Immature natural killer cell (primary cell): ENCODE results near the gene KLF2. TPM values are rescaled to one million over a fixed set of nuclear protein-coding genes. Genes with fewer than 3 reads are reported as not detected.
A peak's percentile ranks its signal among the peaks of the same experiment; 100 is the strongest.
"Not testable (repeated sequence)": the region's sequence is repeated elsewhere in the genome, so short reads cannot be mapped to it uniquely, and the experiment has no call there.

Experiments
- DNase-seq, 3 donors: peaks; one replicate each; pipeline ENCODE4 v3.0.0; 2022; ENCODE audit warnings: mixed read lengths in 1 of 3
- H3K27ac Mint-ChIP-seq, 6 donors: one replicate each; pipeline ENCODE4 v1.8.0; 2020; ENCODE audit warnings: mixed read lengths in 6 of 6, mild to moderate bottlenecking in 5 of 6, inconsistent platforms in 4 of 6, moderate library complexity in 3 of 6
- H3K27me3 Mint-ChIP-seq, 3 donors: one replicate each; pipeline ENCODE4 v1.8.0; 2020 to 2021; ENCODE audit warnings: low read depth in 3 of 3, mild to moderate bottlenecking in 3 of 3, mixed read lengths in 3 of 3, moderate library complexity in 3 of 3, inconsistent platforms in 1 of 3
- H3K36me3 Mint-ChIP-seq, 3 donors: one replicate each; pipeline ENCODE4 v1.8.0; 2020; ENCODE audit warnings: mixed read lengths in 3 of 3, inconsistent platforms in 2 of 3, mild to moderate bottlenecking in 2 of 3
- H3K4me1 Mint-ChIP-seq, 2 donors: one replicate each; pipeline ENCODE4 v1.8.0; 2020; ENCODE audit warnings: inconsistent platforms in 2 of 2, mild to moderate bottlenecking in 2 of 2, mixed read lengths in 2 of 2, moderate library complexity in 1 of 2
- H3K4me3 Mint-ChIP-seq, 5 donors: one replicate each; pipeline ENCODE4 v1.8.0; 2020; ENCODE audit warnings: mild to moderate bottlenecking in 5 of 5, mixed read lengths in 5 of 5, inconsistent platforms in 3 of 5, moderate library complexity in 3 of 5
- H3K9me3 Mint-ChIP-seq, 6 donors: one replicate each; pipeline ENCODE4 v1.8.0; 2020; ENCODE audit warnings: mild to moderate bottlenecking in 6 of 6, mixed read lengths in 6 of 6, inconsistent platforms in 4 of 6, moderate library complexity in 3 of 6
- polyA plus RNA-seq, 3 donors: library from polyadenylated mRNA; unstranded; fragments of 300-500 nt; fragmentation: Illumina TruSeq; gene quantifications; one replicate each; pipeline ENCODE4 v1.2.3, GENCODE V29; 2021

The KLF2 gene
- 100 to 1,000 TPM in 1 of 3 donors, 10 to 100 TPM in 2; 55.0 to 102 (median 91.0) TPM for polyA plus RNA-seq

DNA sequence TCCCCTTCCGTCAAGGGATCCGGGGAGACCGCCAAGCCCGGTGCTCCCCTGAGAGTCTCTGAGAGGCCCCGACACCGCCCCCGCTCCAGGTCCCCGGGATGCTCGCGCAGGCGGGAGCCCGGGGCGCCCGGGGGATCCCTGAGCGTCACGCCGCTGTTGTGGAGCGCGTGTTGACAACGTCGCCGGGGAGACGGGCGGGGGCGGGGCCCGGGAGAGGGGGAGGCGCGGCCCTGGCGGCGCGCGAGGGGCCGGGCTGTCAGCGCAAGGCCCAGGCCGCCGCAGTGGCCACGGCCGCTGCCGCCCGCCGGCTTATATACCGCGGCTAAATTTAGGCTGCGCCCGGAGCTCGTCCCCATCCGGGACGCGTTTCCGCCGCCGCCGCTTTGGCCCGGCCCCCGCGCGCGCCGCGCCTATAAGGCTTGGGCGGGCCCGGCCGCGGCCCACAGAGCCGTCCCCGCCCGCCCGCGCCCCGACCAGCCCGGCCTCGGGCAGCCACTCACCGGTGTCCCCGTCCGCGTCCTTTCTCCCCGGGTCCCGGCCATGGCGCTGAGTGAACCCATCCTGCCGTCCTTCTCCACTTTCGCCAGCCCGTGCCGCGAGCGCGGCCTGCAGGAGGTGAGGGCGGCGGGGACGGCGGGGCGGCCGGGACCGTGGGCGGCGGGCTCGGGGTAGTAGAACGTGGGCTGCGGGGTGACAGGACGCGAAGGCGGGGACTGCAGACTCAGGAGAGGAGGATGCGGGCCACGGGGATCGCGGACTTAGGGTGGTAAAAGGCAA, at the start of gene KLF2:
Gene KLF2 (plus strand): TSS at position 443 of the 777 bp plus-strand sequence. CDS start 98 bp downstream, at position 541.
- Mint-ChIP-seq H3K36me3 (peaks cover 35 to 38% (median 38%) of the 10 kb centered on the region in 3 donors), H3K27ac (peak within 1 kb of the TSS; percentile 91 to 99 (median 96)), H3K9me3 (peaks cover 0 to 9% (median 1%) of the 10 kb centered on the region in 6 donors), H3K27me3 (peaks cover 47 to 66% (median 49%) of the 10 kb centered on the region in 3 donors), H3K4me1 (peaks cover 23 to 28% of the 10 kb centered on the region in 2 donors), H3K4me3 (peak within 1 kb of the TSS; percentile 74 to 82 (median 79))
- peak; percentile 96 to 98 (median 98) for DNase-seq

DNA sequence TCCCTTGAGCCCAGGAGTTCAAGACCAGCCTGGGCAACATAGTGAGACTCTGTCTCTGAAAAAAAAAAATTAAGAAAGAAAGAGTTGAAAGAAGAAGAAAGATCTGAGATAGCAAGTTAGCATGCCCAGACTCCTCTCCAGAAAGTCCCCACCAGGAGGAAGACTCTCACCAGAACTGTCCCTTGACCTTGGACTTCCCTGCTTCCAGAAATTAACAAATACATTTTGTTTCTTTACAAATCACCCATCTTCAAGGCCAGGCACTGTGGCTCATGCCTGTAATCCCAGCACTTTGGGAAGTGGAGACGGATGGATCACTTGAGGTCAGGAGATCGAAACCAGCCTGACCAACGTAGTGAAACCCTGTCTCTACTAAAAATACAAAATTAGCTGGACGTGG, 44.3 kb upstream of the KLF2 start:
- Mint-ChIP-seq H3K27me3 (peaks cover 3 to 4% (median 4%) of the 10 kb centered on the region in 3 donors), H3K36me3 (no peaks in the 10 kb centered on the region), H3K4me1 (peaks cover 8 to 9% of the 10 kb centered on the region in 2 donors), H3K27ac (peak overlapping the region in 1 of 6 donors; percentile 77), H3K4me3 (no peak overlapping the region), H3K9me3 (peaks cover 0 to 2% (median 0%) of the 10 kb centered on the region in 6 donors)
- no peak for DNase-seq

DNA sequence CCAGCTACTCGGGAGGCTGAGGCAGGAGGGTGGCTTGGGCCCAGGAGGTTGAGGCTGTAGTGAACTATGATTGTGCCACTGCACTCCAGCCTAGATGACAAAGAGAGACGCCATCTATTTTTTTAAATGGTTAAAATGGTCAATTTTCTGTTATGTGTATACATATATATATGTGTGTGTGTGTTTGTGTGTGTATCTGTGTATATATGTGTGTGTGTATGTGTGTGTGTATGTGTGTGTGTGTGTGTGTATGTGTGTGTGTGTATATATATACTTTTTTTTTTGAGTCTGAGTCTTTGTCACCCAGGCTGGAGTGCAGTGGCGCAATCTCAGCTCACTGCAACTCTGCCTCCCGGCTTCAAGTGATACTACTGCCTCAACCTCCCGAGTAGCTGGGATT, 42.9 kb upstream of the KLF2 start:
- Mint-ChIP-seq H3K27ac (no peak overlapping the region), H3K4me3 (no peak overlapping the region), H3K36me3 (no peaks in the 10 kb centered on the region), H3K4me1 (peaks cover 8 to 9% of the 10 kb centered on the region in 2 donors), H3K27me3 (peaks cover 0 to 6% (median 5%) of the 10 kb centered on the region in 3 donors), H3K9me3 (peaks cover 0 to 2% (median 0%) of the 10 kb centered on the region in 6 donors)
- no peak for DNase-seq

DNA sequence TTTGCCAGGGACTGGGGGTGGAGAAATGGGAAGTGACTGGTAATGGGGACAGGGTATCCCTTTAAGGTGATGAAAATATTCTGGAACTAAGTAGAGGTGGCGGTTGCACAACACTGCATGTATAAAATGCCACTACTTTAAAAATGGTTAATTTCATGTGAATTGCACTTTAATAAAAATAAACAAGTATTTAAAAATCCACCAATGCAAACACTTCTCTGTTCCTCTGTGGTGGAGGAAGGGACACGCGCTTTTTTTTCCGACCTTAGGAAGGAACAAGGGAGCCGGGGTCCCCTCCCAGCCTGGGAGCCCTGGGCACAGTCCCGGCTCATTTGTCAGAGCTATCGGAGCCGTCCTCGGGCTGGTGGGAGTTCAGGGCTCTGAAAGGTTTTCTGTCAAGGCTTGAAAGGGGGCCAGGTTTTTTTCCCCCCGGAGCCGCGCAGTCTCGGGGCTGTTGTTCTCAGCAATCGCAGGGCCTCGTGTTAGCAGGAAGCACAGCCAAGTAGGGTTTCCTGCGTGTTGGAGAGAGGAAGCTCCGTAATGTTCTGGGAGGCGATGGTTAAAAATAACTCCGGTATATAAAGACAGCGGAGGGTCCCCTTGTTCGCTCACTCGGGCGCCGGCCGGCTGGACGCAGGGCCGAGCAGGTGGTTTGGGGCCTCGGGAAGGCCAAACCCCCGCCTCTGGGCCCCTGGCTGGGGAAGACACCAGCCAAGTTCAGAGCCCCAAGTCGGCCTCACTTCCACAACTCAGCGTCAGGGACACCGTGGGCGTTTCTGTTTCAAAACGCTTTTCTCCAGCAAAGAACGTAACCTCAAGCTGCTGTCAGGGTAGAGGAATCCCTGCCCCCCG, 41.2 kb upstream of the KLF2 start:
- peaks cover 8 to 9% of the 10 kb centered on the region in 2 donors for H3K4me1 Mint-ChIP-seq
- no peak for DNase-seq
- no peaks in the 10 kb centered on the region for H3K36me3 Mint-ChIP-seq
- peaks cover 0 to 2% (median 0%) of the 10 kb centered on the region in 6 donors for H3K9me3 Mint-ChIP-seq
- H3K27ac Mint-ChIP-seq, result peak overlapping the region in 2 of 6 donors; percentile 43 to 45
- H3K27me3 Mint-ChIP-seq, result peaks cover 2 to 8% (median 7%) of the 10 kb centered on the region in 3 donors
- H3K4me3 Mint-ChIP-seq, result peak overlapping the region in 3 of 5 donors; percentile 10 to 39 (median 33)

DNA sequence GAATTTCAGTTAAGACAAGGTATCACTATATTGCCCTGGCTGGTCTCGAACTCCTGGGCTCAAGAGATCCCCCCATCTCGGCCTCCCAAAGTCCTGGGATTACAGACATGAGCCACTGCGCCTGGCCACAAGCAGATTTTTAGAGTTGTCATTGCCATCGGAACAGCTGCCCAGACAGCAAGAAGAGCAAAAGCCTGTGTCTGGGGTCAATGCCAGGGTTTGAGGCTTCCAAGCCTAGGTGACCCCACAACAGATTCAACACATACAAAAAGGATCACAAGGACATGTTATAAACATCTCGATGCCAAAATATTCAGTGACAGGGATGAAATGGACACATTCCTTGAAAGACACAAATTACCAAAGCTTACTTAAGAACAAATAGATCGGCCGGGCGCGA, 40.1 kb upstream of the KLF2 start:
- peaks cover 2 to 8% (median 8%) of the 10 kb centered on the region in 3 donors for H3K27me3 Mint-ChIP-seq
- peaks cover 8 to 9% of the 10 kb centered on the region in 2 donors for H3K4me1 Mint-ChIP-seq
- H3K4me3 Mint-ChIP-seq, result no peak overlapping the region
- H3K36me3 Mint-ChIP-seq, result no peaks in the 10 kb centered on the region
- no peak for DNase-seq
- peaks cover 0 to 5% (median 0%) of the 10 kb centered on the region in 6 donors for H3K9me3 Mint-ChIP-seq
- no peak overlapping the region for H3K27ac Mint-ChIP-seq

DNA sequence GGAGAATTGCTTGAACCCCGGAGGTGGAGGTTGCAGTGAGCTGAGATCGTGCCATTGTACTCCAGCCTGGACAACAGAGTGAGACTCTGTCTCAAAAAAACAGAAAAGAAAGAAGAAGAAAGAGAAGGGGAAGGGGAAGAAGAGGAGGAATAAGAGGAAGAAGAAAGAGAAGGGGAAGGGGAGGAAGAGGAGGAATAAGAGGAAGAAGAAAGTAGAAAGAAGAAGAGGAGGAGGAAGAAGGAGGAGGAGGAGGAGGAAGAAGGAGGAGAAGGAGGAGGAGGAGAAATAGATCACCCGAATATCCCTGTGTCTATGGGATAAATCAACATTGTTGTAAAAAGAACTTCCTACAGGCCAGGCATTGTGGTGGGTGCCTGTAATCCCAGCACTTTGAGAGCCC, 39.5 kb upstream of the KLF2 start:
- not testable (repeated sequence) for H3K4me3 Mint-ChIP-seq, H3K27ac Mint-ChIP-seq

DNA sequence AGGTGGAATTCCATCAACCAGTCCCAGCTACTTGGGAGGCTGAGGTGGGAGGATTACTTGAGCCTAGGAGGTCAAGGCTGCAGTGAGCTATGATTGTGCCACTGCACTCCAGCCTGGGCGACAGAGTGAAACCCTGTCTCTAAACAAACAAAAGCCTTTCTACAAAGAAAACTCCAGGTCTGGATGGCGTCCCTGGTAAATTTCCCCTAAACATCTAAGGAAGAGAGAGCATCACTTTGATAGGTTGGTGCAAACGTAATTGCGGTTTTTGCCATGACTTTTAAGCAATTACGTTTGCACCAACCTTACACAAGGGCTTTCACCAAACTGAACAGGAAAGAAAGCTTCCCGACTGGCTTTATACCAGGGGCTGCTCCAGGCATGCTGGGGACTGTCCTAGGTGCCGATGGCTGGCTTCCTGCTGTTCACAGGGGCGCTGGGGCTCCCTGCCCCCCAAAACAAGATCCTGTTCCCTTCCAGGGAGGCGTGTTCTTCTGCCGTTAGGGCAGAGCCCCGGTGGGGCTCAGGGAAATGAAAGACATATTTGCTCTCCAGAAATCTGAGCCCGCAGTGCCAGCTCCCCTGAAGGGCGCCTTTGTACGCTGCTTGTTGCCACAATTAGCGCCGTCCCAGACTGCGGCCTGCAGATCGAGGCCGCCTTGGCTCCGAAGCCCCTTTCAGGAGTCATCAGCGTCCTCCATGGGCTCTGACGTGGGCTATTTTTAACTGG, 38.7 kb upstream of the KLF2 start:
- H3K4me3 Mint-ChIP-seq, result no peak overlapping the region
- H3K36me3 Mint-ChIP-seq, result no peaks in the 10 kb centered on the region
- DNase-seq, result no peak
- H3K27me3 Mint-ChIP-seq, result peaks cover 2 to 12% (median 6%) of the 10 kb centered on the region in 3 donors
- peaks cover 0 to 5% (median 0%) of the 10 kb centered on the region in 6 donors for H3K9me3 Mint-ChIP-seq
- peaks cover 8 to 9% of the 10 kb centered on the region in 2 donors for H3K4me1 Mint-ChIP-seq
- H3K27ac Mint-ChIP-seq, result no peak overlapping the region

More for the DNA sequence above, 39.5 kb upstream of the KLF2 start:
- H3K4me1 Mint-ChIP-seq, H3K36me3 Mint-ChIP-seq, DNase-seq, H3K9me3 Mint-ChIP-seq, H3K27me3 Mint-ChIP-seq: not testable (repeated sequence)

DNA sequence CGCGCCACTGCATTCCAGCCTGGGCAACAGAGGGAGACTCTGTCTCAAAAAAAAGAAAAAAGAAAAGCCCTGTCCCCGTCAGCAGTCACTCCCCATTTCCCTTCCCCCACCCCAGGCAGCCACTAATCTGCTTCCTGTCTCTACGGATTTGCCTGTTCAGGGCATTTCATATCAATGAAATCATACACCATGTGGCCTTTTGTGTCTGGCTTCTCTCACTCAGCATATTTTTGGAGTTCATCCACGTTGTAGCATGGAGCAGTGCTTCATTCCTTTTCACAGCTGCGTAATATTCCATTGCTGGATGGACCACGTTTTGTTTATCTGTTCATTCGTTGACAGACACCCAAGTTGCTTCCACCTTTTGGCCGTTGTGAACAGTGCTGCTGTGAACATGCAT, 36.1 kb upstream of the KLF2 start:
- H3K27me3 Mint-ChIP-seq, result peaks cover 2 to 8% (median 6%) of the 10 kb centered on the region in 3 donors
- H3K36me3 Mint-ChIP-seq, result no peaks in the 10 kb centered on the region
- no peak overlapping the region for H3K4me3 Mint-ChIP-seq
- no peak overlapping the region for H3K27ac Mint-ChIP-seq
- H3K4me1 Mint-ChIP-seq, result peaks cover under 1 to 4% of the 10 kb centered on the region in 2 donors
- DNase-seq, result no peak
- H3K9me3 Mint-ChIP-seq, result peaks cover 0 to 5% (median 0%) of the 10 kb centered on the region in 6 donors

DNA sequence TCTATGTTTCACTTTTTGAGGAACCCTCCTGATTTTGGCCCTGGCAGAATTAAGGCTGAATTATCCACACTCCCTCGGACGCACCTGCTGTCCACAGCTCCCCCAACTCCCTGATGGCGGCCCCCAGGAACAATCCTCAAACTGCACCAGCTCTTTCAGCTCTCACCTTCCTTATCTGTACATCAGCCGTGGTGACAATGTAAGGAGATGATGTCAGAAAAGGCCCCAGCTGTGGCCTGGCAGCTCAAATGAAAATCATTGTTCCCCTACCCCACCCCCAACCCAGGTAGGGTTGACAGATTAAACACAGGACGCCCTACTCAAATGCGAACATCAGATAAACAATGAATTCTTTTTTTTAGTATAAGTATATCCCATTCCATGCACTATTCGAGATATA, 35.0 kb upstream of the KLF2 start:
- Mint-ChIP-seq H3K9me3 (peaks cover 0 to 4% (median 0%) of the 10 kb centered on the region in 6 donors), H3K4me3 (no peak overlapping the region), H3K36me3 (no peaks in the 10 kb centered on the region), H3K4me1 (no peaks in the 10 kb centered on the region), H3K27me3 (peaks cover 2 to 8% (median 6%) of the 10 kb centered on the region in 3 donors), H3K27ac (no peak overlapping the region)
- no peak for DNase-seq

DNA sequence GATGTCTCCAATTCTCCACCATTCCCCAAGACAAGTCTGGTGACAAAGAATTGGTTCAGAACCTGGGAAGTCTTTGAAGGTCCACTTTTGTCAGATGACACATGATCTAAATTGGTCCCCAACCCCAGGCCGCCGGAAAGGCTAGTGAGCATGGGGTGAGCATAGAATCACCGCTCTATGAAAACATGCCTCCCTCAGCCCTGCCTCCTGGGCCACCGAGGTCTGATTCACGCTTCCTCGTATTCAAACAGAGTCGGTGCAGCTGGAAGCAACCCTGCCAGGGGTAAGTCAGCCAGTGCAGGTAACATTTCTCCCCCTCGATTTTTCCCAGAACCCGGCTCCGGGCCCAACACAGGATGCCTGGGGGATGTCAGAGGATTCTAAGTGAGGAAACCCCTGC, 33.9 kb upstream of the KLF2 start:
- DNase-seq, result no peak
- Mint-ChIP-seq H3K36me3 (no peaks in the 10 kb centered on the region), H3K4me1 (no peaks in the 10 kb centered on the region), H3K4me3 (no peak overlapping the region), H3K27ac (no peak overlapping the region), H3K27me3 (peaks cover 2 to 8% (median 6%) of the 10 kb centered on the region in 3 donors), H3K9me3 (peaks cover 0 to 3% (median 0%) of the 10 kb centered on the region in 6 donors)

DNA sequence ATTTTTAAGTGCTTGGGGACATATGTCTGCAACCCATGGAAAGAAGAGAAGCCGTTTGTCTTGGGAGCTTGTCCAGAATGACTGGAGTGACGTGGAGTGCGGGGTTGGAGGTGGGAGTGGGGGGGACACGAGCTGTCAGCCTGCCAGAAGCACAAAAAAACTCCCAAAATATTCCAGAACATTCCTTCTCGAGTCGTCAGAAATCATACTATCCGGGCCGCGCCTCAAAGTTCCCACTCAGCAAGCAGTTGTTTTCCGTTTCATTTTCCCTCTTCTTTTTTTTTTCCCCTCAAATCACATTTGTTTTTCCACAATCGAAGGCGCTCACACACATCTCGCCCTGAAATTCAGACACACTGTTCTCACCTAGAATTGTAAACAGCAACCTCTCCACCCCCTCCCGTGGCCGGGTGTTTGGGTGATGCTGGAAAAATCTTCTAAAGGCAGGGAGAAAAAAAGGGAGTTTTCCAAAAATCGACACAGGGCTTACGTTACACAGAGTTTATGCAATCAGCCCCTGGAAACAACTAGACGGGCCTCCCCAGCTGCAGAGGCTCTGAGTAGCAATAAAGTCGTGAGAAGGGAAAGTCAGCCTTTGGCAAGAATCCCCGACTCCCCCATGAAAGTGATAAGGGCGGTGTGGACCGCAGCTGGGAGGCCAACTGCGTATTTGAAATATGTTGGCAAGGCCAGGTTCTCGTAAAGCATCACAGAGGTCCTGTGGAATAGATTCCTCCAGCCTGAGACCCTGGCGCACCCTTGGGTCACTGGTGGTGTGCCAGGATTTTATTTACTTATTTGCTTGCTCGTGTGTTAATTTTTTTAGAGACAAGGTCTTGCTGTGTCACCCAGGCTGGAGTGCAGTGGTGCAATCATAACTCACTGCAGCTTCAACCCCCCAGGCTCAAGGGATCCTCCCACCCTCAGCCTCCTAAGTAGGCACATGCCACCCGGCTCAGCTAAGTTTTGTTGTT, 31.2 kb upstream of the KLF2 start:
- H3K4me1 Mint-ChIP-seq, result peaks cover 0 to 6% of the 10 kb centered on the region in 2 donors
- peaks cover 0 to 4% (median 0%) of the 10 kb centered on the region in 3 donors for H3K27me3 Mint-ChIP-seq
- no peak overlapping the region for H3K4me3 Mint-ChIP-seq
- H3K36me3 Mint-ChIP-seq, result no peaks in the 10 kb centered on the region
- peaks cover 0 to 3% (median 0%) of the 10 kb centered on the region in 6 donors for H3K9me3 Mint-ChIP-seq
- no peak for DNase-seq
- H3K27ac Mint-ChIP-seq, result no peak overlapping the region

DNA sequence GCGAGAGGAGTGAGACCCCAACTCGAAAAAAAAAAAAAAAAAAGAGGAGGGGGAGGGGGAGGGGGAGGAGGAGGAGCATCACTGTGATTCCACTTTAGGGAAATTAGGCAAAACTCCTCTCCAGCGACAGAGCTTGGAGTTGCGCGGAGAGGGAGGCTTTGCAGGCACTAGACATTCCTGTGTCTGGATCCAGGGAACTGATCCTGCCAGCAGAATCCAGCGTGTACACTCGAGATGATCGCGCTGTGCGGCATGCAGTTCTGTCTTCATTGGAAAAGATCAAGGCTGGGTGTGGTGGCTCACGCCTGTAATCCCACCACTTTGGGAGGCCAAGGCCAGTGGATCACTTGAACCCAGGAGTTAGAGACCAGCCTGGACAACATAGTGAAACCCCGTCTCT, 29.6 kb upstream of the KLF2 start:
- no peak for DNase-seq
- H3K36me3 Mint-ChIP-seq, result no peaks in the 10 kb centered on the region
- peaks cover 0 to 5% (median 0%) of the 10 kb centered on the region in 3 donors for H3K27me3 Mint-ChIP-seq
- H3K9me3 Mint-ChIP-seq, result no peaks in the 10 kb centered on the region
- no peak overlapping the region for H3K27ac Mint-ChIP-seq
- H3K4me1 Mint-ChIP-seq, result peaks cover 0 to 6% of the 10 kb centered on the region in 2 donors
- no peak overlapping the region for H3K4me3 Mint-ChIP-seq
